Activated CD4-positive, CD25-positive, alpha-beta regulatory T cell (primary cell): Measurements from ENCODE around the gene SPG11.
"Not testable (repeated sequence)": the region's sequence is repeated elsewhere in the genome, so short reads cannot be mapped to it uniquely, and the experiment has no call there.

Experiments used
- DNase-seq, 4 experiments: peaks; one replicate each; lab custom pipeline; 2025; lab: John Stamatoyannopoulos, UW

The SPG11 gene

GRCh38 chr15:44663410-44664308, at the start of gene SPG11:
Gene SPG11 (minus strand): TSS chr15:44663662. CDS start chr15:44663647, 15 bp downstream.
- DNase-seq: peak; percentile 85 to 94 (median 89)

- peak; percentile 37 to 55 (median 42) for DNase-seq
Measured at GRCh38 chr15:44712346-44713005, 49.0 kb upstream of the SPG11 start.

GRCh38 chr15:44711743-44712345, 48.4 kb upstream of the SPG11 start:
- peak; percentile 53 to 64 (median 58) for DNase-seq

GRCh38 chr15:44711096-44711742, 47.8 kb upstream of the SPG11 start, which contains the start of the genes B2M and PATL2:
Gene B2M (plus strand): TSS chr15:44711517. CDS start chr15:44711547, 30 bp downstream.
Gene PATL2 (minus strand): TSS chr15:44711323. CDS start chr15:44676490, 34,833 bp downstream.
- peak; percentile 87 to 95 (median 92) for DNase-seq

- peak in 2 of 4 experiments; percentile 33 to 44 for DNase-seq
Measured at GRCh38 chr15:44710236-44711095, 47.0 kb upstream of the SPG11 start.

GRCh38 chr15:44706946-44707636, 43.6 kb upstream of the SPG11 start:
- DNase-seq: no peak

GRCh38 chr15:44706401-44706800, 42.9 kb upstream of the SPG11 start:
- no peak for DNase-seq

- no peak for DNase-seq
Measured at GRCh38 chr15:44705986-44706385, 42.5 kb upstream of the SPG11 start.

GRCh38 chr15:44700676-44701075, 37.2 kb upstream of the SPG11 start:
- DNase-seq: not testable (repeated sequence)

- DNase-seq: no peak
Measured at GRCh38 chr15:44698641-44699040, 35.2 kb upstream of the SPG11 start.

GRCh38 chr15:44697014-44697413, 33.6 kb upstream of the SPG11 start:
- DNase-seq: no peak

- DNase-seq: no peak
Measured at GRCh38 chr15:44695294-44695693, 31.8 kb upstream of the SPG11 start.

GRCh38 chr15:44694416-44694815, 31.0 kb upstream of the SPG11 start:
- DNase-seq: no peak

GRCh38 chr15:44692659-44693058, 29.2 kb upstream of the SPG11 start:
- DNase-seq: no peak

- DNase-seq: not testable (repeated sequence)
Measured at GRCh38 chr15:44690245-44690644, 26.8 kb upstream of the SPG11 start.

- not testable (repeated sequence) for DNase-seq
Measured at GRCh38 chr15:44689318-44689717, 25.9 kb upstream of the SPG11 start.

GRCh38 chr15:44682809-44683682, 19.6 kb upstream of the SPG11 start:
- peak in 3 of 4 experiments; percentile 15 to 76 (median 62) for DNase-seq

- DNase-seq: no peak
Measured at GRCh38 chr15:44682211-44682610, 18.7 kb upstream of the SPG11 start.

- DNase-seq: no peak
Measured at GRCh38 chr15:44676676-44677075, 13.2 kb upstream of the SPG11 start.
